Heart left ventricle (tissue), 16 donors: ENCODE results near the gene NEK4. TPM values are rescaled to one million over a fixed set of nuclear protein-coding genes. Genes with fewer than 3 reads are reported as not detected.

ENCODE experiments used
- ATAC-seq, 4 donors: fragments of 200-7000 bp; cut with Tn5 transposase; one replicate each; pipeline ENCODE4 v1.9.1; 2020 to 2022; ENCODE audit warnings: moderate library complexity in 4 of 4, mild to moderate bottlenecking in 3 of 4, moderate number of reproducible peaks in 1 of 4
- DNase-seq, 5 donors: peaks; one replicate each; pipeline ENCODE4 v3.0.0-alpha.2; 2020
- H3K27ac ChIP-seq, 12 donors: fragments of 200-600 bp; sonication (generic) in 4 of 12; one replicate each; pipeline versions ENCODE4 v1.5.0 to v1.8.0; 2016 to 2022; ENCODE audit warnings: mild to moderate bottlenecking in 2 of 12
- H3K27me3 ChIP-seq, 9 donors: fragments of 200-600 bp; sonication (generic) in 2 of 9; one replicate each; pipeline versions ENCODE4 v1.5.1 to v1.8.0; 2016 to 2022; ENCODE audit warnings: mild to moderate bottlenecking in 3 of 9
- H3K36me3 ChIP-seq, 9 donors: fragments of 200-600 bp; sonication (generic) in 2 of 9; one replicate each; pipeline versions ENCODE4 v1.5.0 to v1.8.0; 2018 to 2022; ENCODE audit warnings: mild to moderate bottlenecking in 2 of 9
- H3K4me1 ChIP-seq, 12 donors: fragments of 200-600 bp; sonication (generic) in 4 of 12; one replicate each; pipeline versions ENCODE4 v1.5.0 to v1.8.0; 2016 to 2022; ENCODE audit warnings: mild to moderate bottlenecking in 3 of 12
- H3K4me3 ChIP-seq, 12 donors: fragments of 200-600 bp; sonication (generic) in 4 of 12; one replicate each; pipeline versions ENCODE4 v1.5.0 to v1.8.0; 2017 to 2022; ENCODE audit warnings: mild to moderate bottlenecking in 9 of 12, moderate library complexity in 4 of 12
- H3K9me3 ChIP-seq, 12 donors: fragments of 200-600 bp; sonication (generic) in 4 of 12; one replicate each; pipeline versions ENCODE4 v1.5.0 to v1.8.0; 2016 to 2022; ENCODE audit warnings: mild to moderate bottlenecking in 1 of 12
- CTCF ChIP-seq, 12 donors: fragments of 200-600 bp; sonication (generic) in 4 of 12; IDR thresholded peaks; one replicate each; pipeline versions ENCODE4 v1.5.0 to v1.8.0; 2018 to 2022; ENCODE audit warnings: antibody characterized with exemption in 12 of 12, mild to moderate bottlenecking in 5 of 12
- POLR2A ChIP-seq, 2 donors: fragments of 450-650 bp; IDR thresholded peaks; one replicate each; pipeline ENCODE4 v1.6.1; 2017; ENCODE audit warnings: antibody characterized with exemption in 2 of 2, mild to moderate bottlenecking in 2 of 2, moderate library complexity in 2 of 2
- WGBS, 4 donors: extraction: QIAGEN DNeasy Blood & Tissue Kit in 2 of 4; methylation state at CpG; one replicate each; pipeline versions ENCODE4 v1.1.5 to v1.1.7; 2013 to 2018; 5-methylcytosine and 5-hydroxymethylcytosine counted together
- intact Hi-C, 10 donors: fragments of 100-400 bp; cut with DNase I; formaldehyde crosslinking; loops; one replicate each; pipeline versions ENCODE4 v1.11.1 to v1.14.2; 2022
- polyA plus RNA-seq, 2 donors: library from polyadenylated mRNA; stranded (reverse); fragments of 200-250 nt; gene quantifications; one replicate each; pipeline ENCODE4 v1.2.3, GENCODE V29; 2013
- total RNA-seq, 9 donors: library from RNA; depleted of rRNA in 2 of 9; stranded (reverse); fragments of >200 nt in 2 of 9; fragmentation: NEBNext Ultra II Directional in 3 of 9; extraction: Animal tissue kit (Norgen Biotek cat#: 25700) in 3 of 9; gene quantifications; one replicate each; pipeline versions ENCODE4 v1.1.0 to v1.2.4, GENCODE V29; 2016 to 2023
- donor health status: ischemic (EF 13 %, LVEDD 7.1; RV severe dilation, severe dysfunction).
- donor health status: healthy with polysubstance abuse.
- donor health status: DM: no; HTN: yes; CAD: no.
- donor health status: DM: no; HTN: no; CAD: no.
- donor health status: ischemic (EF 25% LVEDD 6.9; RV normal size, moderate dysfunction).
- donor health status: ischemic (EF 25% LVEDD 5.7; RV mildly dilated, moderate dysfunction).
- donor health status: healthy.
- donor health status: DM: yes; HTN: yes; CAD: no.
- donor health status: ischemic (EF 35%, LVEDD 5.7; RV mildly dilated, moderate dysfunction).
- donor health status: nonischemic (EF 11% LVEDD 7.7; RV severe dilation, severe dysfunction).
- donor health status: DM: yes; HTN: yes; CAD: no.
- donor health status: PGD.
- donor health status: ischemic (EF 29% LVEDD 5.4; RV normal size, mild dysfunction).
- donor health status: nonischemic (EF 23%, LVEDD 6.1; RV moderate dilation, normal function).

Gene NEK4
- total and polyA plus RNA-seq, 11 donors = 2.7 to 21.5 (median 14.6) TPM

GRCh38 chr3:52689151-52689550 is 81.6 kb downstream of the NEK4 start:
- no peaks in the 10 kb centered on the region for H3K27me3 ChIP-seq
- H3K4me3 ChIP-seq = no peak overlapping the region
- no peaks in the 10 kb centered on the region for H3K9me3 ChIP-seq
- intact Hi-C loops = loop anchor here in 7 of 10 donors (5.0 to 10.0 kb wide), 4 partner anchors 207 to 234 kb away; partner anchors contain the start of genes NISCH (in 1 of the 7) and TNNC1 (in 1 of the 7)
- peaks cover 7 to 33% (median 18%) of the 10 kb centered on the region in 12 donors for H3K4me1 ChIP-seq
- no peak for DNase-seq
- peaks cover 5 to 75% (median 72%) of the 10 kb centered on the region in 9 donors for H3K36me3 ChIP-seq
- TF ChIP-seq CTCF (IDR thresholded peaks at IDR 0.05) = no peak
- no peak for TF ChIP-seq POLR2A (IDR thresholded peaks at IDR 0.05)
- no peak for ATAC-seq
- WGBS, 4 donors = 84 to 90% (median 85%) methylated on average over 3 of the region's 3 CpGs
- H3K27ac ChIP-seq = no peak overlapping the region

GRCh38 chr3:52688266-52688665 is 82.5 kb downstream of the NEK4 start:
- Histone ChIP-seq H3K27ac (no peak overlapping the region), H3K4me1 (peaks cover 7 to 42% (median 23%) of the 10 kb centered on the region in 12 donors), H3K36me3 (peaks cover 5 to 66% (median 63%) of the 10 kb centered on the region in 9 donors), H3K4me3 (no peak overlapping the region), H3K9me3 (no peaks in the 10 kb centered on the region), H3K27me3 (no peaks in the 10 kb centered on the region)
- intact Hi-C loops = loop anchor here in 7 of 10 donors (5.0 to 10.0 kb wide), 4 partner anchors 206 to 233 kb away; partner anchors contain the start of genes NISCH (in 1 of the 7) and TNNC1 (in 1 of the 7)
- DNase-seq (no peak), ATAC-seq (no peak)
- 86 to 91% (median 87%) methylated on average over 6 of the region's 6 CpGs for WGBS, 4 donors
- TF ChIP-seq POLR2A (IDR thresholded peaks at IDR 0.05) = no peak
- no peak for TF ChIP-seq CTCF (IDR thresholded peaks at IDR 0.05)

GRCh38 chr3:52685709-52686691 is 84.7 kb downstream of the NEK4 start, which contains the start of the genes GNL3 and PBRM1:
GNL3 (plus strand) TSS chr3:52686032; CDS start chr3:52686093, 61 bp downstream.
PBRM1 (minus strand) TSS chr3:52685913.
- Histone ChIP-seq H3K36me3 (peaks cover 5 to 52% (median 41%) of the 10 kb centered on the region in 9 donors), H3K27ac (peak within 1 kb of the TSS; percentile 91 to 99 (median 98)), H3K4me3 (peak within 1 kb of the TSS; percentile 55 to 91 (median 84)), H3K4me1 (peaks cover 12 to 64% (median 42%) of the 10 kb centered on the region in 12 donors), H3K27me3 (no peaks in the 10 kb centered on the region), H3K9me3 (no peaks in the 10 kb centered on the region)
- intact Hi-C loops = loop anchor here in 7 of 10 donors (1.0 to 10.0 kb wide), 6 partner anchors 19 to 231 kb away; partner anchors contain the start of genes GLT8D1 (in 1 of the 7), NISCH (in 1 of the 7), SPCS1 (in 1 of the 7) and TNNC1 (in 1 of the 7)
- 0 to 1% (median 0%) methylated on average over 40 to 82 of the region's 82 CpGs for WGBS, 4 donors
- ATAC-seq = peak; percentile 87 to 95 (median 92)
- peak in 1 of 2 donors; percentile 87 for TF ChIP-seq POLR2A (IDR thresholded peaks at IDR 0.05)
- TF ChIP-seq CTCF (IDR thresholded peaks at IDR 0.05) = no peak
- DNase-seq = peak; percentile 94 to 96 (median 95)
